ENCODE results near the gene LIPM.

LIPM gene

DNA sequence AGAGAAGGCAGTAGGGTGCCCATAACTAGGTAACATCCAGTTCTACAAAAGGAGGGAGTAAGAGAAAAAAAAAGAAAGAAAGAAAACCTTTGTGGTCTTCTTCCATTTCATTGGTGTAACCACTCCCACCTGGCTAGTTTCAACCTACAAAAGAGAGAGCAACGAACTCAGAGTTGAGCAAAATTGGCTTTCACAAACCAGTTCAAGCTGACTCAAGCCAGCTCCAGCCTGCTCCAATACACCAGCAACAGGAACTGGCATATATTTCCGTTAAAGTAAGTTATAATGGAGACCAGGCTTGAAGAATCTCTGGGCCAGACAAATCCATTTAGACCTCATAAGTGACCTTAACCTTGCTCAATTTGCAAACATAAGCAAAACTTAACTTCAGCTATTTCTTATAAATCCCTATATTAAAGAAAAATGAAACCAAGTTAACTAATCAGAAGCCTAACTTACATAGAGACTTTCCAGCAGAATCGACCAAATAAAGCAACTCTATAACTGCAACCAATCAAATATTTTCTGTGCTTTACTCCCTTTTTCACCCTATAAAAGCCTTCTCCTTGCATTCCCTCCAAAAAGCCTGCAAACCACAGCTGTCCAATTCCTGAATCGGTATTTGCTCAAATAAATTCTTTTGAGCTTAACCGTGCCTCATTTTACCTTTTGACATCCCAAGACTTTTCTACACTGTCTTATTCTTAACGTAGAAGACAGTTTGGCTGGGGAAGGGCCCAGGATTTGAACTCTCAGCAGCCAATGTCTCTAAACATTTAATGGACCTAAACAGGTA, 39.0 kb downstream of the LIPM start:
- no peak for DNase-seq

DNA sequence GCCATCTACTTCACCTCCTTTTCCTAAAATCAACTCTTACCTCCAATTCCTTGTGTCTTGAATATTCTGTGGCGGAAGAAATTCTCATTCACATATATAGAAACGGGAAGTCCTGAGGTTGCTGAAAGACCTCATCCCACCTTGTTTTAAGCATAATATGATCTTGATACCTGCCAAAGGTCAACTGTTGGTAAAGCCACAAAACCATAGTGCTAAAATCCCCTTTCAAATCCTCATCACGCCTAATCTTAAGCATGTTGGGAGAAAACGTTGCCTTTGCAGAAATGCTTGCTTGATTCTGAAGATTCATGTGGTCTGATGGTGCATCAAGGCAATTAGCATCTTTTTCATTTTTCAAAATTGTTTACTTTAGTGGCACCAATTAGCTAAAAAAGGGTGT, 40.6 kb downstream of the LIPM start:
- no peak for DNase-seq

DNA sequence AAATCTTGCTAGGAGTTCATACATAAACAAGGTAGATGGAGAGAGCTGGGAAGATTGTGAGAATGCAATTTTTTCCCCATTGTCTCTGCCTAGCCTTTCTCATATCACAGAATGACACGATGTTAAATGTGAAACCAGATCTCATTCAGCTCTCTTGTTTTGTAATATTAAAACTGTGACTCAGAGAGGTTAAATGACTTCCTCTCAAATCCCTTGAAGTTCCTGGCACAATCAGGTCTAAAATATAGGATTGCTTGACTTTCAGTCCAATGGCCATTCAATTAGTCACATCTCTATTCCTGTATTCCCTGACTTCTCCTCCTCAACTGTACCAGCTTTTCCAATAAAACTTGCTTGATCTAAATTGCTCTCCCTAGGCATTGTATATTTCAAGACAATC, 46.0 kb downstream of the LIPM start:
- DNase-seq: no peak

- no peak for DNase-seq
Observed at GRCh38 chr10:88849234-88849633, 46.7 kb downstream of the LIPM start.

GRCh38 chr10:88850712-88851111, 48.2 kb downstream of the LIPM start:
- no peak for DNase-seq

DNA sequence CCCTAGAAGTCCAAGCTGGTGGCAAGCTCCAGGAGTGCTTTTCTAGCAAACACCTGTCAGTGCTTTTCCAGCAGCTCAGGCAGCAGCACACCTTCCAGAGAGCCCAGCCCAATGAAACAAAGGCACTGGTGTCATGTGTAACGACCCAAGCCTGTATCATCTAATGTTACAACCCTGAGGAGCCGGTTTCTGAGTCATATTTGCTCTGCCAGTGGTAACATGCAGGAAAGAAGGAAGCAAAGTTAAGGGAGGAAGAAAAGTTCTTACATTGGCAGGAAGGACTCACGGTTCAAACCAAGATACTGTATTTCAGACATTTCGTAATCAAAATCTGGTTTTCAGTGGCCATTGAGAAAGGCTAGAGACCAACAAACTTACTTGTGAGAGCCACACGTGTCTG, 49.2 kb downstream of the LIPM start, which contains the start of gene ANKRD22:
ANKRD22 (minus strand) TSS at position 139 of the 400 bp plus-strand sequence. CDS start 237 bp downstream, outside the sequence.
- DNase-seq: no peak

GRCh38 chr10:88852327-88852726, 49.8 kb downstream of the LIPM start:
- no peak for DNase-seq

GRCh38 chr10:88853155-88853881, 50.8 kb downstream of the LIPM start:
- DNase-seq: no peak

- DNase-seq: no peak
Observed at GRCh38 chr10:88854684-88855083, 52.2 kb downstream of the LIPM start.

- DNase-seq: no peak
Observed at GRCh38 chr10:88857831-88858230, 55.3 kb downstream of the LIPM start.

DNA sequence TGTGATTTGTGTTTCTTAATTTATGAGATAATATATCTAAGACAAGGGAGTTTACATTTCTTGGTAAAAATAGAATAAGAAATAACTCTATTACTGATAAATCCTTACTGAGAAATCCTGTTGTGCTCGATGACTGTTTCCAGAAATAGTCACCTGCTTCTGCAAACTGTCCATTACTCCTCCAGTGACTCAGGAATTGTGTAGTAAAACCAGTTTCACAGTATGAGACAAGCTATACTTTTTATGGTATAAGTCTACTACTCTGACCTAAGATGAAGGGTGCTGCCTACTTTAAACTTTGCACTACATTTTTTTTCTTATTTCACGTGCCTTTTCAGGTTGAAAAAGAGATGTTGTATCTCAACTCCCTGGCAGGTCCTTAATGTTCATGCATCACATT, 56.0 kb downstream of the LIPM start:
- no peak for DNase-seq

GRCh38 chr10:88861036-88861435, 58.5 kb downstream of the LIPM start:
- DNase-seq: no peak

GRCh38 chr10:88865281-88865876, 62.8 kb downstream of the LIPM start:
- DNase-seq: no peak

DNA sequence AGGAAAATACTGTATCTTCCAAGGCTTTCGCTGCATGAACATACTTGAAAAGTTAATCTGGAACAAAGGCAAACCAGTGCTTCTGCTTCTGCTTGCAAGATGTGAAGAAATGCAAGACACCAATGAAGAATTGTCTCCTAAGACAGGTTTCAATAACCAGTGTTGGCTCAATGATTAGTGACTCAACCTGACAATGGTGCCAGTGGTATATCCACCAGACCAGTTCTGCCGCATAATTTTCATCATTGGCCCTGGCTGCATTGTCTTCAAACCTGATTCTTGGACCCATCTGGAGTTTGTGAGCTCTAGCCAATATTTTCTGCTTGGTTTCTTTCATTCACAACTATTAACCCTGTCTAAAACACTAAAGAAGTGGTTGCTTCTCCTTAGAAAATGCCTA, 63.9 kb downstream of the LIPM start:
- no peak for DNase-seq

DNA sequence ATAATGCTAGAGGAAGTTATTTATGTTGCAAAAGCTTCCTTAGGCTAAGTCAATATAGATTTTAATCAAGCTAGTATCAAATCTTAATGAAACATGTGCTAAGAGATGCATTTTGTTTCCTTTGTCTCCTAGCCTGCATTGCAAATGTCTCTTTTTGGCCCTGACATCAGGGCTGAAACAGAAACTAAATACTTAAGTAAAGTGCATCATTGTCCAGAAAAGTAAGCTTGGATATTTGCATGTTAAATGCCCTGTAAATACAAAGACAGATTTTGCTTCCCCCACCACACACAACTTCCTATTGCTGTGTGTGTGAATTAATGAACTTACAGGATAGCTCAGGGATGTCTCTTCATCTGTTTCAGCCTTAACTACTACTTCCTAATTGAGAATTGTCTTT, 67.6 kb downstream of the LIPM start:
- DNase-seq: no peak
